NAMALWA (cell line): ENCODE measurements around the gene PDE9A.
"Not testable (repeated sequence)": the region's sequence is repeated elsewhere in the genome, so short reads cannot be mapped to it uniquely, and the experiment has no call there.

ENCODE experiments used
- DNase-seq: peaks from one replicate; pipeline ENCODE4 v3.0.0-alpha.2; 2015; ENCODE audit warnings: low spot score

The PDE9A gene

GRCh38 chr21:42777757-42778344, 124.4 kb downstream of the PDE9A start:
- DNase-seq: peak; percentile 27

- DNase-seq: no peak
These were observed 126.0 kb downstream of the PDE9A start for GRCh38 chr21:42779431-42779861.

GRCh38 chr21:42780617-42781016, 127.2 kb downstream of the PDE9A start:
- no peak for DNase-seq

- DNase-seq: no peak
These were observed 127.9 kb downstream of the PDE9A start for GRCh38 chr21:42781150-42781970.

DNA sequence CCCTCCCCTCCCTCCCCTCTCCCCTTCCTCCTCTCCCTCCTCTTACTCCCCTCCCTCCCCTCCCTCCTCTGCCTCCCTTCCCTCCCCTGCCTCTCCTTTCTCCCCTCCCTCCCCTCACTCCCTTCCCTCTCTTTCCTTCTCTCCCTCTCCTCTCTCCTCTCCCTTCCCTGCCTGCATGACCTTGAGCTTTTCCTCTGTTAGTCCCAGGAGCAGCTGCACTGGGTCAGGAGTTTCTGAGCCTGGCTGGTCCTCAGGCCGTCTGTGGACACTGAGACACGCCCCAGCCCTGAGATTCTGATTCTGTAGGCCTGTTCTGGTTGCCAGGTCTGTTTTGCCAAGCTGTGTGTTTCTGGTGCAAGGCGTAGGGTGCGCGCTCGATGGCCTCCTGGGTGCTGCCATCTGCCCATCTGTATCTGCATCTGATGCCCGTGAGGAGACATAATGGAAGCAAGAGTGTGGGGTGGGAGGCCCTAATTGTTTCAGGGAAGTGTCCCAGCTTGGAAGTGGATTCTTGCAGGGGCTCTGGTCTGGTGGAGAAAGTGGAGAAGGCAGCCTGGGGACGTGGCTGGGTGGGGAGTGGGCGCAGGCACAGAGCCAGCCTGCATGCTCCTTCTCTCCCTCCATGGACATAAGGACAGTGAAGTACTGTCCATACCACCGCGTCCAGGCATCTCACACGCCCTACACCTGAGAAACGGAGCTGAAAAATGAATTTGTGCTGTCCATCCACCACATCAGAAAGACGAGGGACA, 128.7 kb downstream of the PDE9A start:
- no peak for DNase-seq

GRCh38 chr21:42782723-42783242, 129.4 kb downstream of the PDE9A start:
- no peak for DNase-seq

DNA sequence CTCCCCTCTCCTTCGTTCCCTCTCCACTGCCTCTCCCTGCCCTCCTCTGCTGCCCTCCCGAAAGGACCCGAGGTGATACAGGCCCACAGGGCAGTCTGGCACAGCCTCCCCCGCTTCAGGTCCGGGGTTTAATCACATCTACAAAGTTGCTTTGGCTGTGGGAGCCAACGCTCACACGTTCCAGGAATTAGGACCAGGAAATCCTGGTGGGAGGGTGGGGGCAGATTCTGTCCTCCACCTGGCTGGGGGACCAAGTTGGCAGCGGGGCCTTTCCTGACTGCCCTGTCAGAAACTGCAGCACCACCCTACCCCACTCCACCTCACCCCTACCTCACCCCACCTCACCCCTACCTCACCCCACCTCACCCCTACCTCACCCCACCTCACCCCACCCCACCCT, 130.9 kb downstream of the PDE9A start:
- DNase-seq: no peak

DNA sequence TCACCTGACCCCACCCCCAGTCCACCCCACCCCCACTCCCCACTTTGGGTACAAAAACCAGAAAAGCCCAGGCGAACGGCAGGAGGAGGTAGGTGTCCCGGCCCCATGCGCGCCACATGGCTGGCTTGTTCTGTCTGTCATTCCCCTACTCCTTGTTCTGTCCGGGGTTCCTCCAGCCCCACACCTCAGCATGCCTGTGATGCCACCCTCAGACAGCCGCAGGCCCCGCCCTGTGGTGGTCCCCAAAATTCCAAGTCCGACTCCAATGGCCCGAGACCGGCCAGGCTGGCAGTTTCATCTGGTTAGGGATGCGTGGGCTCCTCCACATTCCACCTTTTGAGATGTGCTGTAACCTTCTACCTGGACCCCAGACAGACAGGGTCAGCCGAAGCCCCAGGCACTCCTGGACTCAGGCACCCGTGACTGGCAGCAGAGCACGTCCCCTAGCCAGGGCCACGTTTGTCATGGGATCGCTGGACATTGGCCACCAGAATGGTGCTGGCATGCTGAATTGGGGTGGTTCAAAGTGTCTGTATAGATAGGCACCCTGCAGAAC, 131.6 kb downstream of the PDE9A start:
- no peak for DNase-seq

- no peak for DNase-seq
These were observed 132.4 kb downstream of the PDE9A start for GRCh38 chr21:42785666-42786427.

- no peak for DNase-seq
These were observed 133.5 kb downstream of the PDE9A start for GRCh38 chr21:42786884-42787283.

DNA sequence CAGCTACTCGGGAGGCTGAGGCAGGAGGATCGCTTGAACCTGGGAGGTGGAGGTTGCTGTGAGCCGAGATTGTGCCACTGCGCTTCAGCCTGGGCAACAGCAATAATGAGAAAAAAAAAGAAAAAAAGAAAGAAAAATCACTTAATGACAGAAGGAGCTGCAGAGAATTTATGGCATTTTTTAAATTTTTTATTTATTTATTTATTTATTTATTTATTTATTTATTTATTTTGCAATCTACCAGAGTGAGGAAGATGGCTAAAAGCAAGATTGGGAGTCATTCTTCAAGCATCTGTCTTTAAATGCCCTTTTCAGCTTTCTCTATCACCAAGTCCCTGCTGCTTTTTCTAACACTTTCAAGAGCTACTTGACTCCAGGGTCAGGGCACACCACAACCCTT, 134.2 kb downstream of the PDE9A start:
- DNase-seq: no peak

DNA sequence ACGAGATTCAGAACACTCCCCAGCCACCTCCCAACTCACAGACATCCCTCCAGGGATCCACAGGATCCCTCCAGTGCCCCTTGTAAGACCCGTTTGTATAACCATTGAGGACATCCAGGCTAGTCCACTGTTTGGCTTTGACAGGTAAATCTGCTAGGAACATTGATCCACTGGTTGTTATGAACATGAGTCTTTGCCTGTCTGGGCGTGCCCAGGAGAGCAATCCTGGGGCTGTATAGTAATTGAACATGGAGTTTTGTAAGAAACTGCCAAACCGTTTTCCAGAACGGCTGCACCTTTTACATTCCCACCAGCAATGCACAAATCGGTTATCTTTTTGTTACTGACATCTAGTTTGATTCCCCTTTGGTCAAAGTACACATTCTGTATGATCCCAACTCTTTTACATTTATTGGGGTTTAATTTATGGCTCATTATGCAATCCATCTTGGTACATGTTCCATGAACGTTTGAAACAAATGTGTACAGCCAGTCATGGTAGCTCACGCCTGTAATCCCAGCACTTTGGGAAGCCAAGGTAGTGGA, 137.2 kb downstream of the PDE9A start:
- no peak for DNase-seq

GRCh38 chr21:42793774-42794173, 140.4 kb downstream of the PDE9A start:
- DNase-seq: no peak

DNA sequence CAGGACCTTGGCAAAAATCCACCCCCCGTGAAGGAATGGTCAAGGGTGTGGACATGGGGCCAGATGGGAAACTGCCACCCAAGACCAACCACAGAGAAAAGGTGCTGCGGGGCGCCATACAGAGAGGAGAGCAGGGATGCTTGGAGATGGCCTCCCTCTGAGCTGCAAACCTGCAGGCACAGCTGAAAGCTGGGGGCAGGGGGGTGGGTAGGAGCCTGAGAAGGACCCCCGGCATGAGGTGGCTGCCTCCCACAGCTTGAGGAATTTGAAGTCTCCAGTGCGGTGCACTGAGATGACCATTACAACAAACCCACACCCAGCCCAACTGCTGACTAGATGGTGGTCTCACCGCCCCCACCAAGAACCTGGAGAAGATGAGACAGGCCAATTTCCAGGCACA, 141.1 kb downstream of the PDE9A start:
- DNase-seq: no peak

DNA sequence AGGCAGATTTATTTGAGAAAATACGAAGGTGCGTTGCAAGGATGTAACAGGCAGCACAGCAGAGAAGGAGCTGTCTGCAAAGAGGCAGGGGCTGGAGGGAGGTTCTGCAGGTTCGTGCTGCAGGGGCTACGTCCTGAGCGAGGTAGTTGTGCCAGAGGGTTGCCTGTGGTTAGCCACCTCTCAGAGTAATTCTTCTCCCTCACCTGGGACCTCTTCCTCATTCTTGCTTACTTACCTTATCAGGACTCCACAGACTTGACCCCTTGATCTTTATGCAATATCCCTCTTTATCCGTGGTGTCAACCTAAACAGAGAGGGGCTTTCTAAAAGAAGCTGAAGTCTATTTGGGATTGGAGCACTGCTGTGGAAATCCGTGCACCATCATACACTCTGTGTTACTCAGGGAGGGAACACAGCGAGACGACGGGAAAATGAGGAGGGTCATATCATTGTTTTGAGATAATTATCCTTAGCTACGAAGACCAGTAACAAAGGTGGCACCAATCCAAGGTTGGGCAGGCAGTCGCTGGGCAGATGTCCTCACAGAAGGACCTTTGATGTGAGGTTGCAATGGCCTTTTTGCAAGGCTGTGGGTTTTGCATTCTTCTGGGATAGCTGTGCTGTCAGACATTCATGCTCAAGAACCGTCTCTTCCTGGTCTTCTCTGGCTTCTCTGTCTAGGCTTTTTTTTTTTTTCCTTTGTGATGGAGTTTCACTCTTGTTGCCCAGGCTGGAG, 143.1 kb downstream of the PDE9A start:
- no peak for DNase-seq

GRCh38 chr21:42797522-42797921, 144.1 kb downstream of the PDE9A start:
- DNase-seq: no peak

GRCh38 chr21:42798106-42798505, 144.7 kb downstream of the PDE9A start:
- DNase-seq: no peak

DNA sequence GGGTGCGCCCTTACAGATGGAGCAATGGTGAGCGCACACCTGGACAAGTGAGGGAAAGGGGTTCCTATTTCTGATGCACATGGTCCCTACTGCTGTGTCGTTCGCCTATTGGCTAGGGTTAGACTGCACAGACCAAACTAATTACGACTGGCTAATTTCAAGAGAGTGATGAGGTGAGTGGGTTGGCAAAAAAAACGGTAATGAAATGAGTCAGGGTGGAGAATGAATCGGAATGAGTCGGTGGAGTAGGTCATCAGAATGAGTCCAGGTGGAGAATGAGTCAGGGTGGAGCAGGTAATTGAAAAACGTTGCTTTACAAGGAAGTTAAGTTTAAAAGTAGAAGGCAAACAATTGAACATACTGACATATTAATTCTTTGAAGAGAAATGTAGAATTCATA, 146.1 kb downstream of the PDE9A start:
- no peak for DNase-seq

DNA sequence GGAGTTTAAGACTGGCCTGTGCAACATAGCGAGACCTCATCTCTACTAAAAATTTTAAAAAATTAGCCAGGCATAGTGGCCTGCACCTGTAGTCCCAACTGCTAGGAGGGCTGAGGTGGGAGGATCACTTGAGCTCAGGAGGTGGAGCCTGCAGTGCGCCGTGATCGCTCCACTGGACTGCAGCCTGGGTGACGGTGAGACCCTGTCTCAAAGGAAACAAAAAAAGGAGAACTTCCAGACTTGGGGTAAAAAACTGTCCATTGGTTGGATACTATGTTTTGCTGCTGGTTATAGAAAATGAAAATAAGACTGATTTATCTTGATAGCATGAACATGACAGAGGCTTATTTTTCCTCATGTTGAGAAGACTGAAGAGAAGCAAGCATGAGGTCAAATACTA, 146.5 kb downstream of the PDE9A start:
- peak; percentile 64 for DNase-seq

DNA sequence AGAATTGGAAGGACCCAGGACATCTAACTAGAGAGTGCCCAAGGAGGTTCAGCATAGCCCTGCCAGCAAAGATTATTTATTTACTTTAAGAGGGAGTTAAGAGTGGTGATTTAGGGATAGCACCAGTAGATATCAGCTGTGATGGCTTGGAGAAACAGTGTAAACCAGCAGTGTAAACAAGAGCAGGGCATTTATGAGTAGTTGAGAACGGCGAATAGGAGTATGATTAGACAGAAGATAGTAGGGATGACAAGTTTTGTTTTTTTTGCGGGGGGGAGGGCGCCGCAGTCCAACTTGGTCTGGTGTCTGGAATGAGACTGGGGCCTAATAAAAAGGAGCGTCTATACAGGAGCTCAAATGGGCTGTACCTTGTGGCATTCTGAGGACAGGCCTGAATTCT, 148.2 kb downstream of the PDE9A start:
- DNase-seq: not testable (repeated sequence)
